ENCODE results near the gene BCAS3. TPM values are rescaled to one million over a fixed set of nuclear protein-coding genes. Genes with fewer than 3 reads are reported as not detected.

The BCAS3 gene
- total and polyA plus RNA-seq, 9 donors = 9.4 to 37.0 (median 21.6) TPM

- no peak overlapping the region for H3K27ac ChIP-seq
- intact Hi-C loops (cut with DNase I) = no loop called here
- DNase-seq = no peak
- 65 to 71% (median 66%) methylated on average over 8 of the region's 8 CpGs for WGBS, 3 donors
- H3K36me3 ChIP-seq = no peaks in the 10 kb centered on the region
- TF ChIP-seq CTCF (IDR thresholded peaks at IDR 0.05) (no peak), EP300 (IDR thresholded peaks at IDR 0.05) (no peak), POLR2A (IDR thresholded peaks at IDR 0.05) (no peak)
- no peak overlapping the region for H3K4me3 ChIP-seq
- H3K4me1 ChIP-seq (ENCODE audit: insufficient read depth) = no peaks in the 10 kb centered on the region
- H3K9me3 ChIP-seq = no peaks in the 10 kb centered on the region
- no peaks in the 10 kb centered on the region for H3K27me3 ChIP-seq
Observed at GRCh38 chr17:61128661-61129115, 451.0 kb downstream of the BCAS3 start.

GRCh38 chr17:61129267-61130254, 451.9 kb downstream of the BCAS3 start:
- Histone ChIP-seq H3K27me3 (no peaks in the 10 kb centered on the region), H3K4me3 (no peak overlapping the region), H3K36me3 (no peaks in the 10 kb centered on the region), H3K4me1 (ENCODE audit: insufficient read depth) (no peaks in the 10 kb centered on the region), H3K9me3 (no peaks in the 10 kb centered on the region), H3K27ac (no peak overlapping the region)
- WGBS, 3 donors = 73 to 79% (median 76%) methylated on average over 7 of the region's 7 CpGs
- intact Hi-C loops (cut with DNase I) = no loop called here
- no peak for DNase-seq
- TF ChIP-seq POLR2A (IDR thresholded peaks at IDR 0.05) = no peak
- TF ChIP-seq CTCF (IDR thresholded peaks at IDR 0.05) = no peak
- no peak for TF ChIP-seq EP300 (IDR thresholded peaks at IDR 0.05)

- no peaks in the 10 kb centered on the region for H3K27me3 ChIP-seq
- TF ChIP-seq EP300 (IDR thresholded peaks at IDR 0.05) (no peak), POLR2A (IDR thresholded peaks at IDR 0.05) (no peak), CTCF (IDR thresholded peaks at IDR 0.05) (no peak)
- no peak overlapping the region for H3K27ac ChIP-seq
- H3K9me3 ChIP-seq = no peaks in the 10 kb centered on the region
- no peak for DNase-seq
- H3K36me3 ChIP-seq = no peaks in the 10 kb centered on the region
- no peak overlapping the region for H3K4me3 ChIP-seq
- WGBS, 3 donors = 93 to 95% (median 95%) methylated on average over 4 of the region's 4 CpGs
- no peaks in the 10 kb centered on the region for H3K4me1 ChIP-seq (ENCODE audit: insufficient read depth)
- intact Hi-C loops (cut with DNase I) = no loop called here
Observed at GRCh38 chr17:61130330-61130729, 452.7 kb downstream of the BCAS3 start.

- DNase-seq = no peak
- H3K4me1 ChIP-seq (ENCODE audit: insufficient read depth) = no peaks in the 10 kb centered on the region
- no peak overlapping the region for H3K27ac ChIP-seq
- no peak overlapping the region for H3K4me3 ChIP-seq
- H3K27me3 ChIP-seq = no peaks in the 10 kb centered on the region
- TF ChIP-seq POLR2A (IDR thresholded peaks at IDR 0.05) (no peak), CTCF (IDR thresholded peaks at IDR 0.05) (no peak), EP300 (IDR thresholded peaks at IDR 0.05) (no peak)
- 15 to 26% (median 22%) methylated on average over 2 of the region's 2 CpGs for whole genome bisulfite sequencing, 3 donors
- no peaks in the 10 kb centered on the region for H3K36me3 ChIP-seq
- intact Hi-C loops (cut with DNase I) = no loop called here
- no peaks in the 10 kb centered on the region for H3K9me3 ChIP-seq
Observed at GRCh38 chr17:61131585-61131984, 453.9 kb downstream of the BCAS3 start.

Measured in ovary (tissue), 9 donors.